Spleen (tissue), 11 donors: ENCODE measurements around the gene TTLL8. TPM values are rescaled to one million over a fixed set of nuclear protein-coding genes. Genes with fewer than 3 reads are reported as not detected.

ENCODE experiments used
- DNase-seq: peaks from one replicate; pipeline ENCODE4 v3.0.0-alpha.2; 2020
- H3K27ac ChIP-seq, 8 donors: fragments of 200-600 bp; sonication (generic) in 7 of 8; 1 replicate in 4 of 8; 2 replicates in 4 of 8; pipeline versions ENCODE4 v1.5.0 to v1.8.0; 2016 to 2021; ENCODE audit warnings: inconsistent platforms in 4 of 8, mild to moderate bottlenecking in 4 of 8, moderate library complexity in 1 of 8
- H3K27me3 ChIP-seq, 7 donors: fragments of 200-600 bp; sonication (generic) in 6 of 7; replicated peaks in 1 of 7; 1 replicate in 4 of 7; 2 replicates in 3 of 7; pipeline versions ENCODE4 v1.5.0 to v1.8.0; 2016 to 2021; ENCODE audit warnings: inconsistent platforms in 3 of 7, mild to moderate bottlenecking in 1 of 7
- H3K36me3 ChIP-seq, 6 donors: fragments of 200-600 bp; sonication (generic) in 5 of 6; 1 replicate in 4 of 6; 2 replicates in 2 of 6; pipeline versions ENCODE4 v1.5.0 to v1.8.0; 2016 to 2021; ENCODE audit warnings: inconsistent platforms in 2 of 6
- H3K4me1 ChIP-seq, 6 donors: fragments of 200-600 bp; sonication (generic) in 5 of 6; 1 replicate in 3 of 6; 2 replicates in 3 of 6; pipeline versions ENCODE4 v1.5.0 to v1.8.0; 2016 to 2021; ENCODE audit warnings: inconsistent platforms in 3 of 6
- H3K4me3 ChIP-seq, 8 donors: fragments of 200-600 bp; sonication (generic) in 7 of 8; 1 replicate in 4 of 8; 2 replicates in 4 of 8; pipeline versions ENCODE4 v1.5.0 to v1.8.0; 2016 to 2021; ENCODE audit warnings: inconsistent platforms in 4 of 8, mild to moderate bottlenecking in 4 of 8, moderate library complexity in 2 of 8
- H3K9me3 ChIP-seq, 8 donors: fragments of 200-600 bp; sonication (generic) in 7 of 8; 1 replicate in 4 of 8; 2 replicates in 4 of 8; pipeline versions ENCODE4 v1.5.0 to v1.8.0; 2016 to 2021; ENCODE audit warnings: inconsistent platforms in 4 of 8
- CTCF ChIP-seq, 11 experiments: fragments of 200-600 bp in 7 of 11; fragments of 450-650 bp in 4 of 11; sonication (generic) in 4 of 11; IDR thresholded peaks in 8 of 11; conservative IDR thresholded peaks in 3 of 11; 1 replicate in 7 of 11; 2 replicates in 4 of 11; pipeline versions ENCODE4 v1.4.0 to v1.8.0; 2016 to 2021; ENCODE audit warnings: antibody characterized with exemption in 11 of 11, inconsistent platforms in 4 of 11, mild to moderate bottlenecking in 1 of 11
- POLR2A ChIP-seq, 3 donors: fragments of 450-650 bp; IDR thresholded peaks; one replicate each; pipeline ENCODE4 v1.5.1; 2017; ENCODE audit warnings: antibody characterized with exemption in 3 of 3, mild to moderate bottlenecking in 1 of 3
- POLR2AphosphoS5 ChIP-seq, 3 donors: sonication (generic); formaldehyde crosslinking; IDR thresholded peaks; one replicate each; pipeline ENCODE4 v1.5.1; 2017; ENCODE audit warnings: antibody characterized with exemption in 3 of 3
- WGBS, 5 donors: extraction: QIAGEN DNeasy Blood & Tissue Kit in 3 of 5; methylation state at CpG; one replicate each; pipeline versions ENCODE4 v1.1.5 to v1.1.7; 2013 to 2018; 5-methylcytosine and 5-hydroxymethylcytosine counted together
- intact Hi-C: fragments of 100-400 bp; cut with DNase I; formaldehyde crosslinking; loops from one replicate; pipeline ENCODE4 v1.15.0; 2023; ENCODE audit warnings: low total_unique reads
- polyA plus RNA-seq, 3 donors: library from polyadenylated mRNA; stranded (reverse); fragments of 200-250 nt; gene quantifications; one replicate each; pipeline ENCODE4 v1.2.1, GENCODE V29; 2013
- total RNA-seq, 7 donors: library from RNA; depleted of rRNA in 3 of 7; stranded (reverse); fragments of >200 nt in 3 of 7; fragmentation: NEBNext Ultra II Directional in 4 of 7; extraction: Animal tissue kit (Norgen Biotek cat#: 25700) in 4 of 7; gene quantifications; one replicate each; pipeline versions ENCODE4 v1.1.0 to v1.2.1, GENCODE V29; 2016 to 2021
- donor health status: healthy with polysubstance abuse.
- donor health status: DM: no; HTN: no; CAD: no; lungs with moderate emphysema.
- donor health status: DM: no; HTN: no; CAD: no.
- donor health status: Bipolar disorder and iron deficiency.
- donor health status: healthy.
- donor health status: DM: no; HTN: no; CAD: no.
- donor health status: DM: yes; HTN: yes; CAD: no.

TTLL8 gene
- total and polyA plus RNA-seq, 10 donors: not detected

DNA sequence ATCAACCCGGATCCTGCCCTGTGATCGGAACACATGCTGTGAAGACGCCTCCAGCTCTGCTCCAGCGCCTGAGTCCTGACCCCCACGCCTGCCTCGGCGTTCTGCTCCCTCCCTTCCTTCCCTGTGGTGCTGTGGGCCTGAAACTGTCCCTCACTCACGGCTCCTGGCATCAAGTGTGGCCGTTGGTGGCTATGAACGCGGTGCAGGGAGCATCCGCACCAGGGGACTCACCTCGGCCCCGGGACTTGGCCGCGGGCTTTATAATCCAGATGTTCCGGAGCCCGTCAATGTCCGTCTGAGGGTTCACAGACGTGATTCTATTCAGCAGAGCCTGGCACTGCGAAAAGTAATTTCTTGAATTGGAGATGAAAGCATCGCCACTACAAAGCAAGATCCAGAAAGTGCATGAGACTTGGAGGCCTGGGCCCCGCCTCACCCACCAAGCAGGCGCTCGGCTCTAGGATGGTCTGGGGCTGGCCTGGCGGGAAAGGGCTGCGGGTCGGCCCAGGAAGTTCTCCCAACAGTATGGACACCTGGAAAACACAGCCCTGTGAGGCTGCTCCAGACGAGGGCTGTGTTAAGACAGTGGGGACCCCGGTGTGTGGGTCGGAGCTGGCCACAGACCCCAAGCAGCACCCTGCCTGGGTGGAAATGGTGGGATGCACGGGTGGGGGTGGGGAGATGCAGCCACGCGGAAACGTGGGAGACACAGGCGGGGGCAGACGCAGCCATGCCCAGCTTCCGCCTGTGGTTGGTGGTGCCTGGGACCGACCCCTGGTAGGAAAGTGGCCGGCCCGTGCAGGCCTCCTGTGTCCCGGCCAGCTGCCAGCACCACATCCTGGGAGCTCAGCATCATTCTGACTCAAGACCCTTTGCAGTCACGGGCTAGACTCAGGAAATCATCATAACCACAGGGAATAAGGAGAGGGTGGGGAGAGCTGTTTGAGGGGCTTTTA lies 23.7 kb downstream of the TTLL8 start:
- TF ChIP-seq CTCF (IDR thresholded peaks at IDR 0.05 in 8 of 11, conservative IDR thresholded peaks at IDR 0.05 in 3 of 11) (no peak), POLR2A (IDR thresholded peaks at IDR 0.05) (no peak), POLR2AphosphoS5 (IDR thresholded peaks at IDR 0.05) (no peak)
- Histone ChIP-seq H3K27me3 (peaks cover 0 to 67% (median 29%) of the 10 kb centered on the region in 7 donors), H3K4me3 (no peak overlapping the region), H3K4me1 (peaks cover 0 to 23% (median 11%) of the 10 kb centered on the region in 6 donors), H3K9me3 (peaks cover 0 to 17% (median 13%) of the 10 kb centered on the region in 8 donors), H3K36me3 (no peaks in the 10 kb centered on the region), H3K27ac (no peak overlapping the region)
- 39 to 85% (median 64%) methylated on average over 33 to 43 of the region's 43 CpGs for WGBS, 5 donors
- peak; percentile 56 for DNase-seq
- intact Hi-C loops: loop anchor here (5.0 kb wide), 1 partner anchor 267 kb away; no protein-coding TSS in a partner anchor

- peak; percentile 57 for DNase-seq
- WGBS, 5 donors: 85 to 90% (median 89%) methylated on average over 8 to 23 of the region's 23 CpGs
- TF ChIP-seq POLR2A (IDR thresholded peaks at IDR 0.05) (no peak), CTCF (IDR thresholded peaks at IDR 0.05 in 8 of 11, conservative IDR thresholded peaks at IDR 0.05 in 3 of 11) (no peak), POLR2AphosphoS5 (IDR thresholded peaks at IDR 0.05) (no peak)
- H3K4me1 ChIP-seq: peaks cover 0 to 24% (median 11%) of the 10 kb centered on the region in 6 donors
- H3K27ac ChIP-seq: no peak overlapping the region
- no peaks in the 10 kb centered on the region for H3K36me3 ChIP-seq
- H3K4me3 ChIP-seq: no peak overlapping the region
- intact Hi-C loops: loop anchor here (5.0 kb wide), 1 partner anchor 266 kb away; no protein-coding TSS in a partner anchor
- H3K27me3 ChIP-seq: peaks cover 0 to 69% (median 29%) of the 10 kb centered on the region in 7 donors
- peaks cover 0 to 4% (median under 1%) of the 10 kb centered on the region in 8 donors for H3K9me3 ChIP-seq
Observed at GRCh38 chr22:50032941-50033601, 25.0 kb downstream of the TTLL8 start.

GRCh38 chr22:50032109-50032871 lies 25.8 kb downstream of the TTLL8 start:
- H3K4me3 ChIP-seq: no peak overlapping the region
- DNase-seq: peak; percentile 72
- peaks cover 0 to 75% (median 29%) of the 10 kb centered on the region in 7 donors for H3K27me3 ChIP-seq
- TF ChIP-seq POLR2AphosphoS5 (IDR thresholded peaks at IDR 0.05): no peak
- TF ChIP-seq POLR2A (IDR thresholded peaks at IDR 0.05): no peak
- TF ChIP-seq CTCF (IDR thresholded peaks at IDR 0.05 in 8 of 11, conservative IDR thresholded peaks at IDR 0.05 in 3 of 11): no peak
- no peaks in the 10 kb centered on the region for H3K36me3 ChIP-seq
- intact Hi-C loops: loop anchor here (5.0 kb wide), 1 partner anchor 265 kb away; no protein-coding TSS in a partner anchor
- no peak overlapping the region for H3K27ac ChIP-seq
- 83 to 96% (median 84%) methylated on average over 15 to 24 of the region's 24 CpGs for WGBS, 5 donors
- no peaks in the 10 kb centered on the region for H3K9me3 ChIP-seq
- H3K4me1 ChIP-seq: peaks cover 0 to 30% (median 13%) of the 10 kb centered on the region in 6 donors
